Panc1 (cell line): ENCODE results near the gene NDE1. TPM values are rescaled to one million over a fixed set of nuclear protein-coding genes. Genes with fewer than 3 reads are reported as not detected.
"Not testable (repeated sequence)": the region's sequence is repeated elsewhere in the genome, so short reads cannot be mapped to it uniquely, and the experiment has no call there.

Experiments
- ATAC-seq: fragments of 200-7000 bp; cut with Tn5 transposase; 2 replicates; pipeline ENCODE4 v1.9.1; 2020; ENCODE audit warnings: mild to moderate bottlenecking, moderate library complexity
- BruUV-seq: library from RNA; stranded (reverse); fragments of 400-500 nt; replicated peaks from 2 replicates; lab custom pipeline; 2021; lab: Mats Ljungman, UMichigan
- CTCF ChIA-PET: fragments of 300-600 bp; sonication (Branson Sonifier 250); formaldehyde crosslinking; loops from one replicate; lab custom pipeline; 2022; ENCODE audit warnings: antibody characterized with exemption; lab: Charles Lee
- POLR2A ChIA-PET: fragments of 300-600 bp; sonication (Branson Sonifier 250); formaldehyde crosslinking; loops from one replicate; lab custom pipeline; 2022; ENCODE audit warnings: antibody characterized with exemption; lab: Charles Lee
- DNase-seq: peaks from one replicate; pipeline ENCODE4 v3.0.0-alpha.2; 2010; ENCODE audit warnings: low read depth, low spot score
- H3K27ac ChIP-seq: 2 replicates; pipeline ENCODE4 v1.5.1; 2011; ENCODE audit warnings: mild to moderate bottlenecking, low read length, inconsistent platforms
- H3K27me3 ChIP-seq: fragments of 200-500 bp; sonication (Bioruptor generic); 2 replicates; pipeline ENCODE4 v1.6.0; 2014; ENCODE audit warnings: low read length, inconsistent platforms; ENCODE audit not compliant: control insufficient read depth, insufficient read depth
- H3K36me3 ChIP-seq: fragments of 200-500 bp; sonication (Bioruptor generic); 2 replicates; pipeline ENCODE4 v1.5.1; 2014; ENCODE audit warnings: inconsistent platforms, mild to moderate bottlenecking, low read length, moderate library complexity; ENCODE audit not compliant: control insufficient read depth, insufficient read depth
- H3K4me1 ChIP-seq: 2 replicates; pipeline ENCODE4 v1.5.1; 2011; ENCODE audit warnings: inconsistent platforms, mild to moderate bottlenecking, low read length, moderate library complexity; ENCODE audit not compliant: control insufficient read depth, insufficient read depth
- H3K4me3 ChIP-seq, 2 experiments: 2 replicates each; pipeline ENCODE4 v1.5.1; 2011 to 2012; ENCODE audit warnings: low read depth in 2 of 2, low read length in 2 of 2, mild to moderate bottlenecking in 2 of 2, inconsistent platforms in 1 of 2, moderate library complexity in 1 of 2
- H3K9me3 ChIP-seq: fragments of 200-500 bp; sonication (Bioruptor generic); 2 replicates; pipeline ENCODE4 v1.5.1; 2014; ENCODE audit warnings: low read depth, mild to moderate bottlenecking, inconsistent platforms, low read length, moderate library complexity; ENCODE audit not compliant: control insufficient read depth, insufficient read depth
- POLR2AphosphoS5 ChIP-seq: IDR thresholded peaks from 2 replicates; pipeline ENCODE4 v1.6.1; 2012; ENCODE audit warnings: mild to moderate bottlenecking, low read depth, low read length, moderate library complexity
- SIN3A ChIP-seq: IDR thresholded peaks from 2 replicates; pipeline ENCODE4 v1.6.1; 2012; ENCODE audit warnings: low read depth, mild to moderate bottlenecking, low read length, moderate library complexity, borderline replicate concordance; ENCODE audit not compliant: insufficient read depth
- TCF7L2 ChIP-seq: IDR thresholded peaks from 2 replicates; pipeline ENCODE4 v1.6.1; 2011; ENCODE audit warnings: mild to moderate bottlenecking, low read depth, low read length, inconsistent platforms
- in situ Hi-C: cut with HindIII; loops from 2 replicates; pipeline ENCODE4 v1.10.0; 2016; ENCODE audit warnings: low sequenced_read_pairs, low pct_unique_long_range_greater_than_20kb
- intact Hi-C: fragments of 100-400 bp; cut with micrococcal nuclease; formaldehyde crosslinking; loops from one replicate; pipeline ENCODE4 v1.10.0; 2022; ENCODE audit not compliant: unreplicated experiment
- total RNA-seq: library from RNA; stranded (reverse); gene quantifications from one replicate; pipeline ENCODE4 v1.2.1, GENCODE V29; 2021; ENCODE audit not compliant: unreplicated experiment
- TF ChIP-seq, protein P1 (sequence below): fragments of 450-650 bp; IDR thresholded peaks from 2 replicates; pipeline ENCODE4 v1.5.1; 2017; ENCODE audit warnings: mild to moderate bottlenecking
- TF ChIP-seq, protein P2 (sequence below), 2 experiments: IDR thresholded peaks; 2 replicates each; pipeline ENCODE4 v1.6.1; 2011 to 2012; ENCODE audit warnings: low read depth in 2 of 2, control low read depth in 1 of 2, low read length in 1 of 2, mild to moderate bottlenecking in 1 of 2, moderate library complexity in 1 of 2; ENCODE audit not compliant: insufficient read depth in 1 of 2

NDE1 gene
- total RNA-seq, 1 experiment from 2014 or later: 99.1 TPM

DNA sequence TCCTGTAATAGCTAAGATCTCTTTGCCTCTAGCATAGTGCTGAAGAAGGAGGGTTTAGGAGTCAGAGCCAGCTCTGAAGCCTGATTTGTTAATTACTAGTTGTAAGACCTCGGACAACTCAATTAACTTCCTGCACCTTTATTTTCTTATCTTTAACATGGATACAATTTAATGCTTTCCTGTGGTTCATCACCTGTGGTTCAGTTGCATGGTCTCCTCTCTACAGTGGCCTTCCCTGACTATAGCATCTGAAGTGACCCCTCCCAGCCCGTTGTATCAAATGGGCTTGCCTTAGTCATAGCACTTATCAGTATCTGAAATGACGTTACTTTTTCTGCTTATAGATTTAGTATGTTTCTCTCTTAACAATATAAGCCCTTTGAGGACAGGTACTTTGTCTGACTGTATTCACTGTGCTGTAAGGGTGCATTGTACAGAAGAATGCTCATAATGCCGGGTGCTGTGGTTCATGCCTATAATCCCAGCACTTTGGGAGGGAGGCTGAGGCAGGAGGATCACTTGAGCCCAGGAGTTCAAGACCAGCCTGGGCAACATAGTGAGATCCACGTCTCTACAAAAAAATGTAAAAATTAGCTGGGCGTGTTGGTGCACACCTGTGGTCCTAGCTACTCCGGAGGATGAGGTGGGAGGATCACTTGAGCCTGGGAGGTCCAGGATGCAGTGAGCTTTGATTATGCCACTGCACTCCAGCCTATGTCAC, 2.6 kb upstream of the NDE1 start:
- H3K36me3 ChIP-seq: no peaks in the 10 kb centered on the region; the same call in 1 of the 2 replicates
- POLR2A ChIA-PET: interaction anchor here (0.6 kb wide), 1 partner anchor 140 kb away, joined by 3 read pairs; no protein-coding TSS in a partner anchor
- TF ChIP-seq, protein P1, sequence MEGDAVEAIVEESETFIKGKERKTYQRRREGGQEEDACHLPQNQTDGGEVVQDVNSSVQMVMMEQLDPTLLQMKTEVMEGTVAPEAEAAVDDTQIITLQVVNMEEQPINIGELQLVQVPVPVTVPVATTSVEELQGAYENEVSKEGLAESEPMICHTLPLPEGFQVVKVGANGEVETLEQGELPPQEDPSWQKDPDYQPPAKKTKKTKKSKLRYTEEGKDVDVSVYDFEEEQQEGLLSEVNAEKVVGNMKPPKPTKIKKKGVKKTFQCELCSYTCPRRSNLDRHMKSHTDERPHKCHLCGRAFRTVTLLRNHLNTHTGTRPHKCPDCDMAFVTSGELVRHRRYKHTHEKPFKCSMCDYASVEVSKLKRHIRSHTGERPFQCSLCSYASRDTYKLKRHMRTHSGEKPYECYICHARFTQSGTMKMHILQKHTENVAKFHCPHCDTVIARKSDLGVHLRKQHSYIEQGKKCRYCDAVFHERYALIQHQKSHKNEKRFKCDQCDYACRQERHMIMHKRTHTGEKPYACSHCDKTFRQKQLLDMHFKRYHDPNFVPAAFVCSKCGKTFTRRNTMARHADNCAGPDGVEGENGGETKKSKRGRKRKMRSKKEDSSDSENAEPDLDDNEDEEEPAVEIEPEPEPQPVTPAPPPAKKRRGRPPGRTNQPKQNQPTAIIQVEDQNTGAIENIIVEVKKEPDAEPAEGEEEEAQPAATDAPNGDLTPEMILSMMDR: no peak
- TF ChIP-seq, protein P2, sequence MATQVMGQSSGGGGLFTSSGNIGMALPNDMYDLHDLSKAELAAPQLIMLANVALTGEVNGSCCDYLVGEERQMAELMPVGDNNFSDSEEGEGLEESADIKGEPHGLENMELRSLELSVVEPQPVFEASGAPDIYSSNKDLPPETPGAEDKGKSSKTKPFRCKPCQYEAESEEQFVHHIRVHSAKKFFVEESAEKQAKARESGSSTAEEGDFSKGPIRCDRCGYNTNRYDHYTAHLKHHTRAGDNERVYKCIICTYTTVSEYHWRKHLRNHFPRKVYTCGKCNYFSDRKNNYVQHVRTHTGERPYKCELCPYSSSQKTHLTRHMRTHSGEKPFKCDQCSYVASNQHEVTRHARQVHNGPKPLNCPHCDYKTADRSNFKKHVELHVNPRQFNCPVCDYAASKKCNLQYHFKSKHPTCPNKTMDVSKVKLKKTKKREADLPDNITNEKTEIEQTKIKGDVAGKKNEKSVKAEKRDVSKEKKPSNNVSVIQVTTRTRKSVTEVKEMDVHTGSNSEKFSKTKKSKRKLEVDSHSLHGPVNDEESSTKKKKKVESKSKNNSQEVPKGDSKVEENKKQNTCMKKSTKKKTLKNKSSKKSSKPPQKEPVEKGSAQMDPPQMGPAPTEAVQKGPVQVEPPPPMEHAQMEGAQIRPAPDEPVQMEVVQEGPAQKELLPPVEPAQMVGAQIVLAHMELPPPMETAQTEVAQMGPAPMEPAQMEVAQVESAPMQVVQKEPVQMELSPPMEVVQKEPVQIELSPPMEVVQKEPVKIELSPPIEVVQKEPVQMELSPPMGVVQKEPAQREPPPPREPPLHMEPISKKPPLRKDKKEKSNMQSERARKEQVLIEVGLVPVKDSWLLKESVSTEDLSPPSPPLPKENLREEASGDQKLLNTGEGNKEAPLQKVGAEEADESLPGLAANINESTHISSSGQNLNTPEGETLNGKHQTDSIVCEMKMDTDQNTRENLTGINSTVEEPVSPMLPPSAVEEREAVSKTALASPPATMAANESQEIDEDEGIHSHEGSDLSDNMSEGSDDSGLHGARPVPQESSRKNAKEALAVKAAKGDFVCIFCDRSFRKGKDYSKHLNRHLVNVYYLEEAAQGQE (IDR thresholded peaks at IDR 0.05; ENCODE audit: insufficient read depth in 1 of 2, low read depth in 2 of 2, low read length in 1 of 2): no peak
- TF ChIP-seq TCF7L2: no peak
- no peak for TF ChIP-seq SIN3A
- TF ChIP-seq POLR2AphosphoS5: no peak
- H3K27ac ChIP-seq: peak overlapping the region; percentile 44; the same call in 1 of the 2 replicates
- no TSS peak for BruUV-seq
- no peaks in the 10 kb centered on the region for H3K27me3 ChIP-seq
- ATAC-seq (no peak), DNase-seq (no peak)
- in situ Hi-C loops: no loop called here
- CTCF ChIA-PET: no interaction called here
- no peak overlapping the region for H3K4me3 ChIP-seq
- intact Hi-C loops: no loop called here
- no peaks in the 10 kb centered on the region for H3K9me3 ChIP-seq
- peaks cover 36% of the 10 kb centered on the region for H3K4me1 ChIP-seq

DNA sequence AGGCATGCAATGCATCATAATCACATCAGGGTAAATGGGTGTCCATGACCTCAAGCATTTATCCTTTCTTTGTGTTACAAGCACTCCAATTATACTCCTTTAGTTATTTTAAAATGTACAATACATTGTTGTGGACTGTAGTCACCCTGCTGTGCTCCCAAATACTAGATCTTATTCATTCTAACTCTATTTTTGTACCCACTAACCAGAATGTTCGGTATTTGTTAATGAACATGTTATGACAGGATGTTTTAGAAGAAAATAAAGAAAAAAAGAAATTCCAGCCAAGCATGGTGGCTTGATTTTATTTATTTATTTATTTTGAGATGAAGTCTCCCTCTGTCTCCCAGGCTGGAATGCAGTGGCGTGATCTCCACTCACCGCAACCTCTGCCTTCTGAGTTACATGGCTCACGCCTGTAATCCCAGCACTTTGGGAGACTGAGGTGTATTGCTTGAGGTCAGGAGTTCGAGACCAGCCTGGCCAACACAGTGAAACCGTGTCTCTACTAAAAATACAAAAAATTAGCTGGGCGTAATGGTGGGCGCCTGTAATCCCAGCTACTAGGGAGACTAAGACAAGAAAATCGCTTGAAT, 1.8 kb upstream of the NDE1 start:
- H3K9me3 ChIP-seq: no peaks in the 10 kb centered on the region
- ChIA-PET CTCF (no interaction called here), POLR2A (no interaction called here)
- intact Hi-C loops: no loop called here
- no peak for ATAC-seq
- H3K27ac ChIP-seq: no peak overlapping the region
- no TSS peak for BruUV-seq
- peaks cover 40% of the 10 kb centered on the region for H3K4me1 ChIP-seq
- in situ Hi-C loops: no loop called here
- no peaks in the 10 kb centered on the region; the same call in 1 of the 2 replicates for H3K36me3 ChIP-seq
- H3K4me3 ChIP-seq: no peak overlapping the region
- no peak for DNase-seq
- H3K27me3 ChIP-seq: no peaks in the 10 kb centered on the region
- TF ChIP-seq, protein P2 (IDR thresholded peaks at IDR 0.05; ENCODE audit: insufficient read depth in 1 of 2, low read depth in 2 of 2, low read length in 1 of 2): no peak
- TF ChIP-seq POLR2AphosphoS5: no peak
- TF ChIP-seq SIN3A: no peak
- no peak for TF ChIP-seq TCF7L2
- TF ChIP-seq, protein P1: no peak

DNA sequence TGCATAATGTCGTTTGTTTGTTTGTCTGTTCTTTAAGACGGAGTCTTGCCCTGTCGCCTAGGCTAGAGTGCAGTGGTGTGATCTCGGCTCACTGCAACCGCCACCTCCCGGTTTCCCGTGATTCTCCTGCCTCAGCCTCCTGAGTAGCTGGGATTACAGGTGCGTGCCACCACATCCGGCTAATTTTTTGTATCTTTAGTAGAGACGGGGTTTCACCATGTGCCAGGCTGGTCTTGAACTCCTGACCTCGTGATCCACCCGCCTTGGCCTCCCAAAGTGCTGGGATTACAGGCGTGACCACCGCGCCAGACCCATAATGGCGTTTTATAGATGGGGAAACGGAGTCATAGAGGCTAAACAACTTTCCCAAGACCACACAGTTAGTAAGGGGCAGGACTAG, 734 bp upstream of the NDE1 start:
- not testable (repeated sequence) for BruUV-seq
- peak overlapping the region; percentile 74 for H3K27ac ChIP-seq

More for the DNA sequence above, 734 bp upstream of the NDE1 start:
- Histone ChIP-seq H3K4me1 (peaks cover 34% of the 10 kb centered on the region), H3K4me3 (peak overlapping the region; percentile 66 to 69)
- H3K27me3 ChIP-seq, in situ Hi-C loops, CTCF ChIA-PET, POLR2A ChIA-PET, intact Hi-C loops, ATAC-seq, H3K36me3 ChIP-seq, H3K9me3 ChIP-seq, DNase-seq: not testable (repeated sequence)
